GM19452 (cell line): ENCODE data around the gene RHEX.
"Not testable (repeated sequence)": the region's sequence is repeated elsewhere in the genome, so short reads cannot be mapped to it uniquely, and the experiment has no call there.

Experiments
- ATAC-seq: cut with Tn5 transposase; IDR thresholded peaks from one replicate; pipeline ENCODE4 v1.9.1; 2021; ENCODE audit not compliant: unreplicated experiment

Gene RHEX

GRCh38 chr1:206030191-206030590, 22.8 kb upstream of the RHEX start:
- no peak for ATAC-seq

GRCh38 chr1:206030714-206031113, 22.3 kb upstream of the RHEX start:
- ATAC-seq, result peak; percentile 71

GRCh38 chr1:206032380-206033140, 20.4 kb upstream of the RHEX start:
- ATAC-seq, result no peak

- no peak for ATAC-seq
These were observed 17.9 kb upstream of the RHEX start for GRCh38 chr1:206035027-206035426.

- no peak for ATAC-seq
These were observed 16.1 kb upstream of the RHEX start for GRCh38 chr1:206036663-206037455.

GRCh38 chr1:206037581-206037980, 15.4 kb upstream of the RHEX start:
- ATAC-seq, result no peak

- no peak for ATAC-seq
These were observed 13.7 kb upstream of the RHEX start for GRCh38 chr1:206039046-206039973.

GRCh38 chr1:206040328-206040727, 12.6 kb upstream of the RHEX start:
- no peak for ATAC-seq

GRCh38 chr1:206041640-206042039, 11.3 kb upstream of the RHEX start:
- peak; percentile 76 for ATAC-seq

GRCh38 chr1:206047271-206047670, 5.7 kb upstream of the RHEX start:
- no peak for ATAC-seq

GRCh38 chr1:206048582-206048981, 4.4 kb upstream of the RHEX start:
- no peak for ATAC-seq

- peak; percentile 40 for ATAC-seq
These were observed 3.7 kb upstream of the RHEX start for GRCh38 chr1:206049293-206049692.

GRCh38 chr1:206049919-206050600, 2.9 kb upstream of the RHEX start:
- ATAC-seq, result no peak

- ATAC-seq, result peak; percentile 82
These were observed 2.2 kb upstream of the RHEX start for GRCh38 chr1:206050655-206051235.

GRCh38 chr1:206052231-206052865, 625 bp upstream of the RHEX start:
- ATAC-seq, result not testable (repeated sequence)

GRCh38 chr1:206053616-206054015, 643 bp downstream of the RHEX start:
- ATAC-seq, result not testable (repeated sequence)

GRCh38 chr1:206055069-206055625, 2.2 kb downstream of the RHEX start:
- not testable (repeated sequence) for ATAC-seq

- ATAC-seq, result not testable (repeated sequence)
These were observed 2.8 kb downstream of the RHEX start for GRCh38 chr1:206055639-206056323.
